CD4-positive, alpha-beta T cell treated with Interleukin-4 for 4 hours (primary cell): ENCODE measurements around the gene RPS2.
"Not testable (repeated sequence)": the region's sequence is repeated elsewhere in the genome, so short reads cannot be mapped to it uniquely, and the experiment has no call there.

Experiments used
- DNase-seq: peaks from one replicate; pipeline ENCODE4 v3.0.0-alpha.2; 2020

The RPS2 gene

GRCh38 chr16:1941162-1942046 lies 23.2 kb downstream of the RPS2 start:
- no peak for DNase-seq

- DNase-seq = no peak
These were observed 24.1 kb downstream of the RPS2 start for GRCh38 chr16:1940273-1941161.

GRCh38 chr16:1939833-1940232 lies 24.8 kb downstream of the RPS2 start:
- DNase-seq = not testable (repeated sequence)

GRCh38 chr16:1938910-1939309 lies 25.7 kb downstream of the RPS2 start:
- no peak for DNase-seq

GRCh38 chr16:1938316-1938715 lies 26.3 kb downstream of the RPS2 start:
- no peak for DNase-seq

- DNase-seq = no peak
These were observed 27.6 kb downstream of the RPS2 start for GRCh38 chr16:1936945-1937479.

GRCh38 chr16:1933097-1933661 lies 31.4 kb downstream of the RPS2 start:
- DNase-seq = no peak

- DNase-seq = no peak
These were observed 32.3 kb downstream of the RPS2 start for GRCh38 chr16:1932050-1933028.

- no peak for DNase-seq
These were observed 34.3 kb downstream of the RPS2 start for GRCh38 chr16:1930338-1930720.

- peak; percentile 84 for DNase-seq
These were observed 34.9 kb downstream of the RPS2 start for GRCh38 chr16:1929578-1930337.

- DNase-seq = no peak
These were observed 35.5 kb downstream of the RPS2 start for GRCh38 chr16:1929105-1929504.

- no peak for DNase-seq
These were observed 38.4 kb downstream of the RPS2 start for GRCh38 chr16:1926271-1926670.

- no peak for DNase-seq
These were observed 40.5 kb downstream of the RPS2 start for GRCh38 chr16:1924095-1924494.

GRCh38 chr16:1923299-1924034 lies 41.2 kb downstream of the RPS2 start:
- DNase-seq = no peak

- DNase-seq = no peak
These were observed 42.3 kb downstream of the RPS2 start for GRCh38 chr16:1922357-1922756.

- no peak for DNase-seq
These were observed 43.9 kb downstream of the RPS2 start for GRCh38 chr16:1920727-1921171.

GRCh38 chr16:1920122-1920521 lies 44.5 kb downstream of the RPS2 start:
- DNase-seq = not testable (repeated sequence)

- no peak for DNase-seq
These were observed 45.2 kb downstream of the RPS2 start for GRCh38 chr16:1919327-1919998.
